Measurements from ENCODE around the gene ATG7.

Gene ATG7

DNA sequence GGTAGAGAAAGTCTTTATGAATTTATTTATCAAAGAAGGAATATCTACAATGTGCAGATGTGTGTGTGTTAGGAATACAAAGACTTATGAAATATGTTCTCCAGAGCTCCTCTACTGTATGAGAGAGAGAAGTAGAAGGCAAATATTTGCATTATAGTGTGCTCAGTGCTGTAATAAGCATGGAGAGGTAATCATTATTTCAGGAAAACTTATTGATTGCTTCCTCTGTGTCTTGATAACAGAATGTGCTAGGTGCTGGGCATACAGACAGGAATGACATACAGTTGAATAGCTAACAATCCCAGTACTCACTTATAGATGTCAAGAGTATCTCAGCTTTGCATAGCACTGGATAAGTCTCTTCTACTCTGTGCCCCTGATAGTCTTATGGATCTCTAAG, 30.2 kb downstream of the ATG7 start:
- Histone ChIP-seq H3K4me3 (ENCODE audit: low read depth, low read length) (no peak overlapping the region), H3K9me3 (ENCODE audit: control insufficient read depth, insufficient read depth, low read depth, low read length) (no peaks in the 10 kb centered on the region), H3K36me3 (ENCODE audit: control insufficient read depth in 2 of 2, insufficient read depth in 1 of 2, low read length in 2 of 2) (peaks cover 14 to 77% of the 10 kb centered on the region in 2 experiments; a peak in 2 of 3 replicates), H3K27ac (ENCODE audit: extremely low read depth, low read depth, low read length) (no peak overlapping the region), H3K4me1 (ENCODE audit: control insufficient read depth, insufficient read depth, low read length) (no peaks in the 10 kb centered on the region)
- TF ChIP-seq ZNF610 (tag by site-specific recombination; IDR thresholded peaks at IDR 0.05; ENCODE audit: borderline replicate concordance) (no peak), ZBTB8A (tag by site-specific recombination; IDR thresholded peaks at IDR 0.05) (no peak), ZNF416 (tag by site-specific recombination; IDR thresholded peaks at IDR 0.05) (no peak), KLF9 (tag by site-specific recombination; IDR thresholded peaks at IDR 0.05; ENCODE audit: low read depth) (no peak)
- ChIA-PET CTCF (interaction anchor here (0.6 to 2.2 kb wide), 4 partner anchors 18 to 1027 kb away, joined by 3 to 7 read pairs (median 3); no protein-coding TSS in a partner anchor), POLR2A (no interaction called here)

DNA sequence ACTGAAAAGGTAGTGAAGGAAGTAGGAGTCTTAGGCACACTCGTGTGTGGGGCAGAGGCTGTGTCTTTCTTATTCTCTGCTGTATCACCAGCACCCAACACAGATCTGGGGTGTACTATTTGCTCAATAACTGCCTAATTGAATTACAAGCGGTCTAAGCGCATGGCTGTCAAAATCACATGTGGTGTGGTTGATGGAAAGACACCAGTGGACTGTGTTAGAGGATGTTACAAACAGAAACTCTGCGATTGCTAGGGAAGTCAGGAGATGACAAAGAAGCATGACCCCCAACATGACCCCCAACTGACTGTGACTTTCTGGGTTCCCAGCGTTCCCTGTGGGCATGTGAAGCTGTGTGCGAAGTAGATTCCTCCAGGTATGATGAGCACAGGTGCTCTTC, 32.0 kb downstream of the ATG7 start:
- TF ChIP-seq ZNF549 (tag by site-specific recombination; IDR thresholded peaks at IDR 0.05), result no peak
- TF ChIP-seq HOXC10 (CRISPR knock-in tag; IDR thresholded peaks at IDR 0.05), result no peak
- TF ChIP-seq, protein P1, sequence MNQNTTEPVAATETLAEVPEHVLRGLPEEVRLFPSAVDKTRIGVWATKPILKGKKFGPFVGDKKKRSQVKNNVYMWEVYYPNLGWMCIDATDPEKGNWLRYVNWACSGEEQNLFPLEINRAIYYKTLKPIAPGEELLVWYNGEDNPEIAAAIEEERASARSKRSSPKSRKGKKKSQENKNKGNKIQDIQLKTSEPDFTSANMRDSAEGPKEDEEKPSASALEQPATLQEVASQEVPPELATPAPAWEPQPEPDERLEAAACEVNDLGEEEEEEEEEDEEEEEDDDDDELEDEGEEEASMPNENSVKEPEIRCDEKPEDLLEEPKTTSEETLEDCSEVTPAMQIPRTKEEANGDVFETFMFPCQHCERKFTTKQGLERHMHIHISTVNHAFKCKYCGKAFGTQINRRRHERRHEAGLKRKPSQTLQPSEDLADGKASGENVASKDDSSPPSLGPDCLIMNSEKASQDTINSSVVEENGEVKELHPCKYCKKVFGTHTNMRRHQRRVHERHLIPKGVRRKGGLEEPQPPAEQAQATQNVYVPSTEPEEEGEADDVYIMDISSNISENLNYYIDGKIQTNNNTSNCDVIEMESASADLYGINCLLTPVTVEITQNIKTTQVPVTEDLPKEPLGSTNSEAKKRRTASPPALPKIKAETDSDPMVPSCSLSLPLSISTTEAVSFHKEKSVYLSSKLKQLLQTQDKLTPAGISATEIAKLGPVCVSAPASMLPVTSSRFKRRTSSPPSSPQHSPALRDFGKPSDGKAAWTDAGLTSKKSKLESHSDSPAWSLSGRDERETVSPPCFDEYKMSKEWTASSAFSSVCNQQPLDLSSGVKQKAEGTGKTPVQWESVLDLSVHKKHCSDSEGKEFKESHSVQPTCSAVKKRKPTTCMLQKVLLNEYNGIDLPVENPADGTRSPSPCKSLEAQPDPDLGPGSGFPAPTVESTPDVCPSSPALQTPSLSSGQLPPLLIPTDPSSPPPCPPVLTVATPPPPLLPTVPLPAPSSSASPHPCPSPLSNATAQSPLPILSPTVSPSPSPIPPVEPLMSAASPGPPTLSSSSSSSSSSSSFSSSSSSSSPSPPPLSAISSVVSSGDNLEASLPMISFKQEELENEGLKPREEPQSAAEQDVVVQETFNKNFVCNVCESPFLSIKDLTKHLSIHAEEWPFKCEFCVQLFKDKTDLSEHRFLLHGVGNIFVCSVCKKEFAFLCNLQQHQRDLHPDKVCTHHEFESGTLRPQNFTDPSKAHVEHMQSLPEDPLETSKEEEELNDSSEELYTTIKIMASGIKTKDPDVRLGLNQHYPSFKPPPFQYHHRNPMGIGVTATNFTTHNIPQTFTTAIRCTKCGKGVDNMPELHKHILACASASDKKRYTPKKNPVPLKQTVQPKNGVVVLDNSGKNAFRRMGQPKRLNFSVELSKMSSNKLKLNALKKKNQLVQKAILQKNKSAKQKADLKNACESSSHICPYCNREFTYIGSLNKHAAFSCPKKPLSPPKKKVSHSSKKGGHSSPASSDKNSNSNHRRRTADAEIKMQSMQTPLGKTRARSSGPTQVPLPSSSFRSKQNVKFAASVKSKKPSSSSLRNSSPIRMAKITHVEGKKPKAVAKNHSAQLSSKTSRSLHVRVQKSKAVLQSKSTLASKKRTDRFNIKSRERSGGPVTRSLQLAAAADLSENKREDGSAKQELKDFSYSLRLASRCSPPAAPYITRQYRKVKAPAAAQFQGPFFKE (tag by site-specific recombination; IDR thresholded peaks at IDR 0.05; ENCODE audit: borderline replicate concordance), result no peak
- TF ChIP-seq, protein P2, sequence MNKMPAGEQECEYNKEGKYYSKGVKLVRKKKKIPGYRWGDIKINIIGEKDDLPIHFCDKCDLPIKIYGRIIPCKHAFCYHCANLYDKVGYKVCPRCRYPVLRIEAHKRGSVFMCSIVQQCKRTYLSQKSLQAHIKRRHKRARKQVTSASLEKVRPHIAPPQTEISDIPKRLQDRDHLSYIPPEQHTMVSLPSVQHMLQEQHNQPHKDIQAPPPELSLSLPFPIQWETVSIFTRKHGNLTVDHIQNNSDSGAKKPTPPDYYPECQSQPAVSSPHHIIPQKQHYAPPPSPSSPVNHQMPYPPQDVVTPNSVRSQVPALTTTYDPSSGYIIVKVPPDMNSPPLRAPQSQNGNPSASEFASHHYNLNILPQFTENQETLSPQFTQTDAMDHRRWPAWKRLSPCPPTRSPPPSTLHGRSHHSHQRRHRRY (tag by site-specific recombination; IDR thresholded peaks at IDR 0.05), result no peak
- TF ChIP-seq ZSCAN23 (tag by site-specific recombination; IDR thresholded peaks at IDR 0.05), result no peak
- TF ChIP-seq ZEB2 (tag by site-specific recombination; IDR thresholded peaks at IDR 0.05), result no peak
- TF ChIP-seq HOXA7 (CRISPR knock-in tag; IDR thresholded peaks at IDR 0.05; ENCODE audit: borderline replicate concordance), result no peak
- TF ChIP-seq ZNF776 (tag by site-specific recombination; IDR thresholded peaks at IDR 0.05; ENCODE audit: borderline replicate concordance), result no peak
- no peak for TF ChIP-seq ZNF600 (tag by site-specific recombination; IDR thresholded peaks at IDR 0.05)
- TF ChIP-seq, protein P3, sequence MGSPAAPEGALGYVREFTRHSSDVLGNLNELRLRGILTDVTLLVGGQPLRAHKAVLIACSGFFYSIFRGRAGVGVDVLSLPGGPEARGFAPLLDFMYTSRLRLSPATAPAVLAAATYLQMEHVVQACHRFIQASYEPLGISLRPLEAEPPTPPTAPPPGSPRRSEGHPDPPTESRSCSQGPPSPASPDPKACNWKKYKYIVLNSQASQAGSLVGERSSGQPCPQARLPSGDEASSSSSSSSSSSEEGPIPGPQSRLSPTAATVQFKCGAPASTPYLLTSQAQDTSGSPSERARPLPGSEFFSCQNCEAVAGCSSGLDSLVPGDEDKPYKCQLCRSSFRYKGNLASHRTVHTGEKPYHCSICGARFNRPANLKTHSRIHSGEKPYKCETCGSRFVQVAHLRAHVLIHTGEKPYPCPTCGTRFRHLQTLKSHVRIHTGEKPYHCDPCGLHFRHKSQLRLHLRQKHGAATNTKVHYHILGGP (tag by site-specific recombination; IDR thresholded peaks at IDR 0.05), result no peak
- H3K4me1 ChIP-seq (ENCODE audit: control insufficient read depth, insufficient read depth, low read length), result no peaks in the 10 kb centered on the region

More for the DNA sequence above, 32.0 kb downstream of the ATG7 start:
- H3K27ac ChIP-seq (ENCODE audit: extremely low read depth, low read depth, low read length), result no peak overlapping the region
- CTCF ChIA-PET, result no interaction called here
- H3K36me3 ChIP-seq (ENCODE audit: control insufficient read depth in 2 of 2, insufficient read depth in 1 of 2, low read length in 2 of 2), result peaks cover 19 to 80% of the 10 kb centered on the region in 2 experiments
- no peak overlapping the region for H3K4me3 ChIP-seq (ENCODE audit: low read depth, low read length)
- H3K9me3 ChIP-seq (ENCODE audit: control insufficient read depth, insufficient read depth, low read depth, low read length), result no peaks in the 10 kb centered on the region
- POLR2A ChIA-PET, result no interaction called here
